GM21529 (cell line): ENCODE measurements around the gene CDK10.

ENCODE experiments used
- ATAC-seq: cut with Tn5 transposase; IDR thresholded peaks from one replicate; pipeline ENCODE4 v1.9.1; 2021; ENCODE audit not compliant: unreplicated experiment

The CDK10 gene

GRCh38 chr16:89710709-89711564 is 24.4 kb downstream of the CDK10 start:
- no peak for ATAC-seq

- ATAC-seq, result peak; percentile 55
Measured at GRCh38 chr16:89711601-89712273, 25.2 kb downstream of the CDK10 start.

DNA sequence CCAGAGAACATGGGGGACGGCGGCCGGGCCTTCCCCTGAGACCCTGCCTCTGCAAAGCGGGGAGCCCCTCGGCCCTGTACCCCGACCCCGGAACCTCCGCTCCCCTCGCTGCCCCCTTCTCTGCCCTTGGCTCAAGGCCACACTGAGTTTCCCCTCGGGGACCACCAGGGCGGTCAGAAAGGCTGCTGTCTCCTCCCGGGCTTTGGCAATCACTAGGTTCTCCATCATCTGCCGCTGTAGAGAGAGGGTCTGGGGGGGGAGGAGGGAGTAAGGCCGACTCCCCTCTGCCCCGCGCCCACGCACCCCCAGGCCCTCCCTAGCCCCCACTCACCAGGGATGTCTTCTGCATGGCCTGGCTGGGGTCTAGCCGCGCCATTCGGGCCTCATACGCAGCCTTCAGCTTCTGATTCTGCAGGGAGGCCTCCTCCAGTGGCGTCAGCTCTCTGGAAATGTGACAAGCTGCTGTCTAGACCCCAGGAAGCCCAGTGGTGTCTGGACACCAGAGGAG is 25.8 kb downstream of the CDK10 start:
- no peak for ATAC-seq

DNA sequence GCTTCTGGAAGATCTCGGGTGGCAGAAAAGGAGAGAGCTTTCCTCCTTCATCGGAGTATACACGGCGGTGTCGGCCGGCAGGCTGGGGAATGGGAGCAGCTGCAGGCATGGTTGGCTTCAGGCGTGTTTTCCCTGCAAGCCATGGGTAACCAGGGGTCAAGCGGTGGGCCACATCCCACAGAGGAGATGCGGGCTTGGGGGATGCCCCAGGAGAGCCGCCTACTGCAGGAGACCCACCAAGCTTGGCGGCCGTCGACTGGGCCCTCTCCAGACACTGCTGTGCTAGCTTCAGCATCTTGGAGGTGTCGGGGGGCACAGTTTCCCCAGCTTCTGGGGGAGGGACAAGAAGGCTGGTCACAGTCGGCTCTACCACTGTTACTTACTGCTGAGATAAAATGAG is 30.0 kb downstream of the CDK10 start:
- ATAC-seq, result no peak

GRCh38 chr16:89716916-89717687 is 30.6 kb downstream of the CDK10 start:
- ATAC-seq, result no peak

- ATAC-seq, result no peak
Measured at GRCh38 chr16:89717688-89718505, 31.4 kb downstream of the CDK10 start.

DNA sequence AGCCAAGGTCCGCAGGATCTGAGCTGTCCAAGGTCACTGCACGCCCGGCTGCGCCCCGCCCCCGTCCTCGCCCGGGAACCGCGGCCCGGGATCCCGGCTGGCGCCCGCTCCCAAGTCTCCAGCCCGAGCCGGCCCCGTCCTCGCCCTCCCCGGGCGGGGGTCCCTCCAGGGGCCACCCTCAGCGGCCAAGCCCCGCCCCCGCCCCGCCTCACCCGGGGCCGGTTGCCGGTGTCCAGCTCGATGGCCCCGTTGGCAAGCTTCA is 34.0 kb downstream of the CDK10 start:
- ATAC-seq, result peak; percentile 18

GRCh38 chr16:89720813-89721545 is 34.5 kb downstream of the CDK10 start, which contains the start of the genes VPS9D1 and ZNF276:
Gene VPS9D1, minus strand, starts transcription at chr16:89720898. Its CDS starts 37 bp downstream, at chr16:89720861.
Gene ZNF276, plus strand, starts transcription at chr16:89721537. Its CDS starts 104 bp downstream, at chr16:89721641.
- peak; percentile 48 for ATAC-seq

DNA sequence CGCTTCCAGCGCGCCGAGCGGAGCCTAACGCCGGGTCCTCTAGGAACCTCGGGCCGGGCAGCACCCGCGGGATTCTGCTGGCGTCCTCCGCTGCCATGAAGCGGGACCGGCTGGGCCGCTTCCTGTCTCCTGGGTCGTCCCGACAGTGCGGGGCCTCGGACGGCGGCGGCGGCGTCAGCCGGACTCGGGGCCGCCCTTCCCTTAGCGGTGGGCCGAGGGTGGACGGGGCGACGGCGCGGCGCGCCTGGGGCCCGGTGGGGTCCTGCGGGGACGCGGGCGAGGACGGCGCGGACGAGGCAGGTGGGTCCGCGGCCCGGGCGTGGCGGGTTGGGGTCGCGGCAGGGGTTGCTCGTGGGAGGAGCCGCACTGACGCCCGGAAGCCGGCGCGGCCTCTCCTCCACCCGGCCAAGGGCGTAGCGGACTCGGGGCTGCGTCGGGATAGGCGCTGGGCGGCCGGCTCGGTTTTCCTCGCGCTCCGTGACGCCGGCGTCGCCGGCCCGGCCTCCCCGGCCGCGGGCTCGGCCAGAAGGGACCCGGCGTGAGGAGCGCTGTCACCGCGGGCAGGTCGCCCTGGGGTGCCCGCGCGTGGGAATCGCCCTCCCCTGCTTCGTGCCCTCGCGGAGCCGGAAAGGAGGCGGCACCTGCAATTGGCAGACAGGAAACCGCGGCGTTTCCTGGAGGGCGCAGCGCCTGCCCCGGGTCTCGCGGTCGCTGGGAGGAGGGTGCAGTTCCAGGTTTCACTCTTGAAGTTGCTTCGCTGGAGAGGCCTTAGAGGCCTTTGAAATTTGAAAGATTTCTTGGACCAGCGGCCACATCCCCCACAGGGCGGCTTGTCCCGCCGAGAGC is 35.3 kb downstream of the CDK10 start:
- ATAC-seq, result peak; percentile 37

- ATAC-seq, result no peak
Measured at GRCh38 chr16:89722392-89723278, 36.1 kb downstream of the CDK10 start.

GRCh38 chr16:89723279-89724250 is 37.1 kb downstream of the CDK10 start:
- no peak for ATAC-seq

- ATAC-seq, result no peak
Measured at GRCh38 chr16:89727406-89728120, 41.1 kb downstream of the CDK10 start.

DNA sequence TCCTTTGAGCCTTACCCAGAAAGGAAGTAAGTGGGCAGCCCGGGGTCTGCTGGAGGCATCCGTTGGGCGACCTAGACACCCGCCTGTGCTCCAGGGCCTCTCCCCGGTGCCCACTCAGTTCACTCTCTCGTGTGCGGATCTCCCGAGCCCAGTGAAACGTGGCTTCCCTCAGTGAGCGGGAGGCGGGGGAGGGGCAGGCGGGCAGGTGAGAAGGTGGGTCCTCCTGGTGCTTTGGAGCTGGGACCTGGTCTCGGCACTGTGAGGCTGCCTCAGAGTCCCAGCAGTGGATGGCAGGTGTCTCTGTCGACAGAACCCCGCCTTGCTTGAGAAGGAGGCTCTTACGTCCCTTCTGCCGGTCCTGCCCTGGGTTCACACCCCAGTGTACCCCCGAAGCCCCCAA is 42.8 kb downstream of the CDK10 start:
- ATAC-seq, result no peak

DNA sequence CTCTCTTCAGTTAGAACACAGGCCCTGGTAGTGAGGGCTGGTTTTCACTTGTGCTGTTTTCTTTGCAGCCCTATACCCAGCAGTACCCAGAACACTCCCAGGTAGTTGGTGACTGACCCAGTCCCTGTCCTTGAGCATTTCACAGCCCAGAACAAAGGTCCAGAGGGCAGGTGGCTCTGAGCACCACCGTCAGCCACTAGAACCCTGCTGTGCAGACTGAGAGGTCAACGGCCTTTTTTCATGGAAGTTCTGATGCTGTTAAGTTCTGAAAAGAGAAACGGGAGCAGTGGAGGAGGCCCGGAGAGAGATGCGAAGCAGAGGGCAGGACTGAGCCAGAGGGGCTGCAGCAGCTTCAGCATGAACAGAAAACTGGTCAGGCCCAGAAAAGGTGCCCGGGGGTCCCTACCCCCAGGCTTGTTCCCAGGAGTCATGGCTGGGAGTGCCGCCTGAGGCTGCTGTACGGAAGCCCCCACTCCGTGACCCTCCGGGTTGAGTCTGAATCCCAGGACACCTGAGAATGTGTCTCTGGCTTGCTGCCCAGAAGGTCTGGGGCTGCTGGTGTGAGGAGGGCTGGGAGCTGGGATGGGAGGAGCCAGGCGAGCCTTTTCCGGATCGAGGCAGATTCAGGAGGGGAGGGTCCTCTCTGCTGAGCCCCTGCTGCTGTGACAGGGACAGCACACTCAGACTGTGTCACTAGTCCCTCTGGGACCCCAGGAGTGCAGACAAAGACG is 43.5 kb downstream of the CDK10 start:
- no peak for ATAC-seq

- ATAC-seq, result no peak
Measured at GRCh38 chr16:89730610-89731234, 44.2 kb downstream of the CDK10 start.
